Pulmonary artery endothelial cell (primary cell): ENCODE measurements around the gene ADCYAP1R1. TPM values are rescaled to one million over a fixed set of nuclear protein-coding genes. Genes with fewer than 3 reads are reported as not detected.

ENCODE experiments used
- DNase-seq: peaks from one replicate; pipeline ENCODE4 v3.0.0-alpha.2; 2011; ENCODE audit warnings: low read depth, low spot score
- total RNA-seq: library from RNA; depleted of rRNA; stranded (reverse); fragments of >200 nt; gene quantifications from 2 replicates; pipeline ENCODE4 v1.2.3, GENCODE V29; 2014

Gene ADCYAP1R1
- total RNA-seq, 1 donor from 2014 or later: 0.46 TPM

- no peak for DNase-seq
Measured at GRCh38 chr7:31067491-31067890, 15.4 kb downstream of the ADCYAP1R1 start.

GRCh38 chr7:31068006-31068675, 16.0 kb downstream of the ADCYAP1R1 start:
- no peak for DNase-seq

DNA sequence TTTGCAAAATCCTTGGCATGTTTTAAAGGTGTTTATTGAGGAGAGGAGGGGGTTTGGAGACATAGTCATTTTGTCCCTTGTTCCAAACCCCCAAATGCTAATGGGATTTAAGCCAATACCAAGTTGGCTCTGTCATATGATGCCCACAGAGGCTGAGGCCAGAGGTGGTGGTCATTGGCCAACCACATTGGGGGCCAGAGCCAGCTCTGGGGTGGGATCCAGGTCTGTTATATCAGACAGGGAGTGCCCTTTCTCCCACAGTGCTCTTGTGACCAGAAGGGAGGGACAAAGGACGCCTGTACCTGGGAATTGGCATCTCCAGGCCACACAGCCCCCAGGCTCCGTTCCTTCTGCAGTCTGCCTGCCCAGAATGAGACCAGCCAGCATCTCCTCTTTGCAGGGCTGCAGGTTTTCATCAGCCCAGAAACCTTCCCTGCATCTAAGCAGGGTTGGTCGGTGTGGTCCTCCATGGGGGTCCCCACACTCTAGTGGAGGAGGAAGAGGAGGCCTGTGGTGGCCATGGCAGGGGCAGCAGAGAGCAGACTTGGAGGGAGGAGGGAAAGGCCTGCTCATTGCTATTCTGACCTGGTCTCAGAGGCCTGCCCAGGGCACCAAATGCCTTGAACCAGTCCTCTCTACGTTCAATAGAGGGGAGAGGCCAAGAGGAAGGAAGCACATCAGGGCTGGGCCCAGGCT, 17.9 kb downstream of the ADCYAP1R1 start:
- DNase-seq: no peak

DNA sequence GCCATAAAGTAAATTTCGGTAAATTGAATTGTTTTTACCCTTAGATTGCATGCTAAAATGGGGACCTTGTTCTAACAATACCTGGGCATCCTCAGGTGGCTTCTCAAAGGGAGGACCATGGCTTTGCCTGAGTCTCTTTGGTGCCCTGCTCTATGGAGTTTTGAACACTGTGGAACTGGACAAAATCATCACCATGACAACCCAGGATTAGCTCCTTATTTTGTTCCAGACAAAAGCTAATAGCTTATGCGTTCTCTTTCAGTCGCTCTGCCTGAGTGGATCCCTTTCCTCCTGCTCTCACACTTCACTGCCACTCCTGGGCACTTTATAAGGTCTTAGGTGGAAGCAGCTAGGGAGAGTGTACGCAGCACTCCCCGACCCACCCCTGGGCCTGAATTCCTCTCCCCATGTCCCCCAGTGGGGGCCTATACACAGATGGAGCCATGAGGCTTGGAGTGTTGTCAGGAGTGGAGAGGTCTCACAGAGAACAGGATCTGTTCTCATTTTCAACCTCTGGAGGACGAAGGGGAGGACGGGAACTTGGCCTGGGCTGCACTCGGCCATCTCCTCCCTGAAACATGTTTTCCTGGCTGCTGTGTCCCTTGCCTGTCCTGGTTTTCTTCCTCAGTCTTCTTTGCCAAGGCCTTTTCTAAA, 19.0 kb downstream of the ADCYAP1R1 start:
- DNase-seq: no peak

- DNase-seq: no peak
Measured at GRCh38 chr7:31071645-31072029, 19.5 kb downstream of the ADCYAP1R1 start.

DNA sequence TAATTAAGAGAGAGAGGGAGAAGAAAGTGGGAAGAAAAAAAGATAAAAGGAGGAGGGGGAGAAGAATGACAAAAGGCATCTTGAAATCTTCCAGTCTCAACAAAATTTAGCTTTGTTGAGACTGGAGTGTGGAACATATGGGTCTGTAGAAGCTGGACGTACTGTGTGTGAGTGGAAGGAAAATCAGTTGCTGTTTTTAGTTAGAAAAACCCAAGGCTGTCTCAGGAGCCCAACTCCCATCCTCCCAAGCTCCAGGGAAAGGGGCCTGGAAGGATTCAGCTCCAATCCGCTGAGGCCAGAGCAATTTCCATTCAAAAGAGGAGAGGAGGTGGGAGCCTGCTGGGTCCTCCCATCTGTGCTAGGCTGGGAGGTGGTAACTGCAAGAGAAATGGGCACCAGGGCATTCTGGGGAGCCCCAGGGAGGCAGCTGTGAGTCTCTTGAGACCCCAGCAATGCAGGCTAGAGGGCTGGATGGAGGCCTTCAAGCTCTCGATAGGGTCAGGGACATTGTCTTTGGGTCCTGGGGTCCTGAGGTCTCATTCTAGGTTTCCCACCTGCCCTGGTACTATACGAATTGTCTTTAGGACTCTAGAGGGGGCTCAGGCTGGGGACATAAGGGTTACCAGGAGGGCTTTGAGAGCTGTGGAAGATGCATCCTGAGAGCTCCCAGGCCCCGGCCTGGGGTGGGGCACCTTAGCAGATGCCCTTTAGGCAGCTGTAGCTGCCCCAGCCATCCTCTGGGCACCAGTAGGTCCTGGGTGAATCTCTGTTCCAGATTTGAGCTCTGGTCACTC, 21.4 kb downstream of the ADCYAP1R1 start:
- DNase-seq: no peak

DNA sequence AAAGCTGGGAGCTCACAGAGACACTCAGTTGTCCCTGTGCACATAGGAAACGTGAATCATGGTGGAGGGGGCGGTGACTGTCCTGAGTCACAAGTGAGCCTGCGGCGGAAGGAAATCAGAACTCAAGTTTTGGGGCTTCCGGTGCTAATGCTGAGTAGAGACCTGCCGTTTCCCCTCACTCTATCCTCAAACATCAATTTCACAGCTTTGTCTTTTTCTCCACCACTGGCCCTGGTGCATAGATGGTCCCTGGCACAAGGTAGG, 21.9 kb downstream of the ADCYAP1R1 start:
- no peak for DNase-seq

DNA sequence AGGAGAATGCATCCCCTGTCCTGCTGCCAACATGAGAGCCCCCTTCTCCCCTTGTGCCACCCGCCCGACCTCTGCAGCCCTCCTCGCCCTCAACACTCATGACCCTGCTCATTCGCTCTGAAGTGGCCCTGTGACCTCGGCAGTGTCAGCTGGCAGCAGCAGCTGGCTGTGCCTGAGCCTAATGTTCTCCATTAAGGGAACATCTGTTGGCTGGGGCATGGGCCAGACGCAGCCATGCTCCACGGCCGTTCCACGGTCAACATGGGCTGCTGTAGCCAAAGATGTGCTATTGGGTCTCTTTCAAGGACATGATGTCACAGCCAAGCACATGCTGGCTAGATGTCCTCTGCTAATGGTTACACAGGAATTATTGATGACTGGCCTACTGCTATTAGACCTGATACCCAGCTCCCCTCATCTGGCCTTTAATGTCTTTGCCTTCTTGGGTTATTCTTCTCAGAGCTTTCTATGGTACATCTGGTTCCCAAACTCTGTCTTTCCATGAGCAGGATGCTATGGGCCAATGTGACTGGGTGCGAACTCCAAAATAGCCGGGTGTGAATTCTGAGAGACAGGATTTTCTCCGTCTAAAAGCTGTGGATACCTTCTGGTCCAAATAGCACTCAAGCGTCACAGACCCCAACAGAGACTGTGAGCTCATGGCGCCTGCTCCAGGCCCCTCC, 22.4 kb downstream of the ADCYAP1R1 start:
- no peak for DNase-seq

DNA sequence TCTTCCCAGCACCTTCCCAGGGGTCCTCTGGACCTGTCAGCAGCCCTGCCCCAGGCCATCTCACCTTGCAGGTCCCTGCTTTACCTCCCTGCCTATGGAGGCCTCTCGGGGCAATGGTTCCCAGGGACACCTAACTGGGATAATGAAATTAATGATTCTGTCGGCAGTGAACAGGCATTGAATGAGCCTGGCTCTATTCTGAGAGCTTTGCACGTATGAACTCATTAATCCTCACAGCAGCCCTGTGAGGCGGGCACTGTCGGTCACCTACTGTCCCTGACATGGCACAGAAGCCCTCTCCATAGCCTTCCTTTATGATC, 22.9 kb downstream of the ADCYAP1R1 start:
- DNase-seq: no peak

GRCh38 chr7:31076051-31076450, 23.9 kb downstream of the ADCYAP1R1 start:
- no peak for DNase-seq

- no peak for DNase-seq
Measured at GRCh38 chr7:31076641-31077310, 24.7 kb downstream of the ADCYAP1R1 start.

- DNase-seq: no peak
Measured at GRCh38 chr7:31077484-31078362, 25.6 kb downstream of the ADCYAP1R1 start.

DNA sequence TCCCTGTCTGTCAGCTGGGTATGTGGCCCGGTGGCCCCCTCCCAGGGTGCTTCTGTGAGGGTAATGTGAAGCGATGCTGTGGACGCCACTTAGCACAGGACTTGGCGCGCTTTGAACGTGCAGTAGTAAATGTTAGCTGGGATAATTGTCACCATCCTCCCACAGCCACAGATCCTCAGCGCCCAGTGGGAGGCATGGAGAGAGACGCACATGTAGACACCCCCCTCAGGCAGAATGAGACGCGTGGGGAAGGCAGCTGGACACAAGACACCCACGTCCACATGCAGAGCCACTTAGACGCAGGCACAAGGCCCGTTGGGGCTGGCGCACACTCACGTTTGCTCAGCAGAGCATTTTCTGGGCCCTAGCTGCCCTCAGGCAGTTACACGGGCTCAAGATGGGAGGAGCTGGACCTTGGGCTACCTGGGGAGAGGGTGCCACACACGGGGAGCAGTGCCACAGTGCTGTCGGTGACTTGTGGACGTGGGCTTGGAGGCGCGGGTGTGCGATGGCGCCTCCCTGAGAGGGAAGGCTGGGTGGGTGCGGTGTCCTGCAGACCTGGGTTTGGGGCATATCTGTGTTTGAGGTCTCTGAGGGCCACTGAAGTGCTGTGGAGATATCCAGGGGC, 26.4 kb downstream of the ADCYAP1R1 start:
- no peak for DNase-seq

GRCh38 chr7:31079126-31079823, 27.2 kb downstream of the ADCYAP1R1 start:
- DNase-seq: no peak

DNA sequence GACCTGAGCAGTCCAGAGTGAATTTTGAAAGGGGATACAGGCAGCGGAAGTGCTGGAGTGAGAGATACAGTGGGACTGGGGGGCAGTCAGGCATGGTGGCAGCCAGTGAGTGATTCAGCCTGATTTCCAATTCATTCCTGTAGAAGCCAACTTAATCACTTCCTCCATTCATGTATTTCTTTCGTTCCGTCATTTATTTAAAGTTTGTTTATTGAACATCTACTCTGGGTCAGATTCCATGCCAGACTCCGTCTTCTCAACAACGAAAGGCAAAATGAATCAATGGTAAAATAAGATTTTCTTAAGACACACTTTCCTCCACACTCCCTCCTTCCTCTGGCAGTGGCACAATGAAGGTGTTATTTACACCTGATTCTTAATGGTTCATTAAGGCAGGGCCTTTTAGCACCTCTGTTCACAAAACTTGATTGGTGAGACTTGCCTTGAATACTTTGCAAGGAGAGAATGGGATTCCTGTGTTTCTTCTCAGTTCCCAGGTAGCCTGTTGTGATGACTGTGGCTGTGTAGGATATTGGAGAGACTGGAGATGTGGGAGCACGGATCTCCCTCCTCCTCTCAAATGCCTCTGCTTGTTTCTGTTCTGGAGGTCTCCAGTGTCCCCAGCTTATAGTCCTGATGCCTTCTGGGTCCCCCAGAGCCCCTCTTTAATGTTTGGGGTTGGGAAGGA, 27.9 kb downstream of the ADCYAP1R1 start:
- DNase-seq: no peak

GRCh38 chr7:31080763-31081162, 28.7 kb downstream of the ADCYAP1R1 start:
- no peak for DNase-seq

DNA sequence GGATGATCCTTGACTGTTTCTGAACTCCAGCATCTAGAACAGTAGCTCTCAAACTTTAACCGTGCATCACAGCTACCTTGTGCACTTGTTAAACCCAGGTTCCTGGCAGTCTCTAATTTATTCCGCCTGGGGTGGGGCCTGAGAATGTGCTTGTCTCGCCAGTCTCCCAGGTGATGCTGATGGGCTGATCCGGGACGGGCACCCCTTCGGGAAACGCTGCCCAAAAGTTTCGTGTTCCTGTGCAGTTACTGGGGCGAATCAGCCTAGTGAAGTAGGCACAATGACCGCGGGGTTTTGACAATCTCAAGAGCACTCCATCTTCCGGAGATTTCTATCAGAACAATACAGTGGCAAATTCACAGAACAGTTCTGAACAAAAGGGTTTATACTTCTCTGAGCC, 29.9 kb downstream of the ADCYAP1R1 start:
- no peak for DNase-seq

DNA sequence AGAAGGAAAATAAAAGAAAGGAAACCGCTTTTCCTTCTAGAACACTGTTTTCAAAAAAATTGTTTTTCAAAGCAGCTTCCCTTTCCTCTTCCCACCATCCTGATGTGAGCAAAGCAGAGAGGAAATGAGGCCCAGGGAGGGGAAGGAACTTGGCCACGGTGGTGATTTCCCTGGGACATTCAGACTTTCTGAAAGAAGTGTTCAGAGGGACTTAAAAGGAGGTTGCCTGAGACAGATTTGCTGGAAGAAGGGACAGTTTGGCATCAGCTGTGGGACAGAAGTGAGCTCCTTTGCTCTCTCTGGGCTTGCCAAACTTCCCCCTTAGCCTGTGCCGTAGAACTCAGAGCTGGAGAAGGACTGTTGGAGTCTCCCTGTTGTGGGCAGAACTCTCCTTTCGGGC, 30.3 kb downstream of the ADCYAP1R1 start:
- no peak for DNase-seq
